Fibroblast of lung (primary cell): ENCODE data around the gene DDTL. TPM values are rescaled to one million over a fixed set of nuclear protein-coding genes. Genes with fewer than 3 reads are reported as not detected.
"Not testable (repeated sequence)": the region's sequence is repeated elsewhere in the genome, so short reads cannot be mapped to it uniquely, and the experiment has no call there.

Experiments used
- DNase-seq, 2 donors: peaks; one replicate each; pipeline versions ENCODE4 v3.0.0 to v3.0.0-alpha.2; 2010; ENCODE audit warnings: low read depth in 2 of 2
- H2AFZ ChIP-seq: 2 replicates; pipeline ENCODE4 v1.5.1; 2012; ENCODE audit warnings: low read length, control low read depth, inconsistent platforms
- H3K27ac ChIP-seq: 2 replicates; pipeline ENCODE4 v1.5.1; 2011; ENCODE audit warnings: low read length, control low read depth; ENCODE audit not compliant: insufficient read depth
- H3K27me3 ChIP-seq: 2 replicates; pipeline ENCODE4 v1.5.1; 2011; ENCODE audit warnings: mild to moderate bottlenecking, low read length; ENCODE audit not compliant: control insufficient read depth, insufficient read depth
- H3K36me3 ChIP-seq: 2 replicates; pipeline ENCODE4 v1.5.1; 2011; ENCODE audit warnings: low read length; ENCODE audit not compliant: control insufficient read depth, insufficient read depth
- H3K4me1 ChIP-seq: 2 replicates; pipeline ENCODE4 v1.5.1; 2011; ENCODE audit warnings: low read length; ENCODE audit not compliant: control insufficient read depth, insufficient read depth; ENCODE audit errors: extremely low read depth
- H3K4me2 ChIP-seq: 2 replicates; pipeline ENCODE4 v1.5.1; 2011; ENCODE audit warnings: low read length, control low read depth; ENCODE audit not compliant: insufficient read depth; ENCODE audit errors: extremely low read depth
- H3K4me3 ChIP-seq, 4 experiments: fragments of 200-600 bp in 1 of 4; sonication (generic) in 1 of 4; replicated peaks in 1 of 4; 2 replicates each; pipeline ENCODE4 v1.5.1; 2011 to 2016; ENCODE audit warnings: low read length in 4 of 4, low read depth in 3 of 4, mild to moderate bottlenecking in 3 of 4, control low read depth in 2 of 4, inconsistent platforms in 1 of 4, mixed read lengths in 1 of 4; ENCODE audit not compliant: insufficient read depth in 1 of 4; ENCODE audit errors: control extremely low read depth in 1 of 4
- H3K79me2 ChIP-seq: 2 replicates; pipeline ENCODE4 v1.5.1; 2012; ENCODE audit warnings: mild to moderate bottlenecking, low read length, inconsistent platforms; ENCODE audit not compliant: control insufficient read depth, insufficient read depth
- H3K9ac ChIP-seq: 2 replicates; pipeline ENCODE4 v1.5.1; 2011; ENCODE audit warnings: mild to moderate bottlenecking, low read length, control low read depth; ENCODE audit not compliant: insufficient read depth
- H3K9me3 ChIP-seq: 2 replicates; pipeline ENCODE4 v1.5.1; 2012; ENCODE audit warnings: low read depth, low read length; ENCODE audit not compliant: control insufficient read depth, insufficient read depth
- H4K20me1 ChIP-seq: 2 replicates; pipeline ENCODE4 v1.5.1; 2011; ENCODE audit warnings: low read length; ENCODE audit not compliant: control insufficient read depth, insufficient read depth; ENCODE audit errors: extremely low read depth
- polyA plus RNA-seq, 2 donors: library from polyadenylated mRNA; depleted of rRNA in 1 of 2; stranded (reverse) in 1 of 2; unstranded in 1 of 2; fragments of >200 nt; gene quantifications; 2 replicates each; pipeline ENCODE4 v1.2.1, GENCODE V29; 2011 to 2012; ENCODE audit warnings: missing spikeins in 1 of 2
- total RNA-seq: library from RNA; depleted of rRNA; stranded (reverse); fragments of >200 nt; gene quantifications from 2 replicates; pipeline ENCODE4 v1.2.1, GENCODE V29; 2014
- TF ChIP-seq, protein P1 (sequence below), 2 donors: IDR thresholded peaks in 1 of 2; conservative IDR thresholded peaks in 1 of 2; 1 replicate in 1 of 2; 2 replicates in 1 of 2; pipeline ENCODE4 v1.5.1; 2011 to 2012; ENCODE audit warnings: low read length in 2 of 2, control low read depth in 1 of 2, inconsistent platforms in 1 of 2, low read depth in 1 of 2, mild to moderate bottlenecking in 1 of 2

The DDTL gene
- total and polyA plus RNA-seq, 2 donors (not counting 1 experiment from before 2014, with no cell fraction given), result 0.51 to 4.1 TPM

DNA sequence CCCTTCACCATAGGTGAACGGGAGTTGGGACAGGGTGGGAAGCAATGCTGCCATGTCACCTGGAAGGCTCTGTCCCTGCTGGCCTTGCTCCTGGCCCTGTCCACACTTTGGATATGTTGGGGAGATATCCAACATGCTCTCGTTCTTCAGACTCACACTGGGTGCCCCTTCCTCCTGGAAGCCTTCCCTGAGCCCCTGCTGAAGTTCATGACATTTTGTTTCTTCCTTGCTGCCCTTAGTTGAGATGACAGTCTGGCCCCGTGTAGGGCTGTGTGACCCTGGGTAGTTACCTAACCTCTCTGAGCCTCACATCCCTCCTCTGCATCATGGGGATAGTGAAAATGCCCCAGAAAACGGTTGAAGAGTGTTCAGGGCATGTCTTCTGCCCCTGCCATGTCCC is 13.2 kb upstream of the DDTL start:
- not testable (repeated sequence) for H3K4me3 ChIP-seq, H2AFZ ChIP-seq, H3K4me2 ChIP-seq, H3K4me1 ChIP-seq, H3K27ac ChIP-seq, H3K79me2 ChIP-seq, H3K9me3 ChIP-seq, H4K20me1 ChIP-seq, DNase-seq, H3K27me3 ChIP-seq, H3K36me3 ChIP-seq, H3K9ac ChIP-seq

DNA sequence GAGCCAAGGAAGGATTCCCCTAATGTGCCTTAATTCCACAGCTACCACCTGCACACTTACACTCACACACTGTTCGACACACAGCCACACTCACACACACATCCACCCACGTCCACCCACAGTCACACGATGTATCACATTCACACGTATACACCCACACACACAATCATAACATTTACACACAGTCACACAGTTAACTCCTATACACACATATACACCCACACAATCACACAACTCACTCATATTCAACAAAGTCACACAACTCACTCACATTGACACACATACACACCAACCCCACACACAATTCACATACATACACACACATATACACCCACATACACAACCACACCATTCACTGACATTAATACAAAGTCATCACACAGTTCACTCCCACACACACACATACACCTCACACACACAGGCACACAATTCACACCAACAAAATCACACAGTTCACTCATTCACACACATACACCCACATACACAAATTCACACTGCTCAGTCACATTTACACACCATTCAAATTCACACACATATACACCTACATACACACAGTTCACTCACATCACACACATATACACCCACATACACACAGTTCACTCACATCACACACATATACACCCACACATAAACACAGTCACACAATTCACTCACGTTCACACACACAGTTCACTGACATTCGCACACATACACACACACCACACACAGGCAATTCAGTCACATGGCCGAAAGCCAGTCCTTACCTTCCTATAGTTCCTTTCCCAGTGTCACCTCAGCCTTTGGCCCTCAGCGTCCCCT is 12.3 kb upstream of the DDTL start:
- H4K20me1 ChIP-seq, H3K4me2 ChIP-seq, H3K27ac ChIP-seq, H3K27me3 ChIP-seq, H3K9ac ChIP-seq, H2AFZ ChIP-seq, H3K4me3 ChIP-seq, H3K9me3 ChIP-seq, H3K79me2 ChIP-seq, H3K36me3 ChIP-seq, H3K4me1 ChIP-seq, DNase-seq: not testable (repeated sequence)

DNA sequence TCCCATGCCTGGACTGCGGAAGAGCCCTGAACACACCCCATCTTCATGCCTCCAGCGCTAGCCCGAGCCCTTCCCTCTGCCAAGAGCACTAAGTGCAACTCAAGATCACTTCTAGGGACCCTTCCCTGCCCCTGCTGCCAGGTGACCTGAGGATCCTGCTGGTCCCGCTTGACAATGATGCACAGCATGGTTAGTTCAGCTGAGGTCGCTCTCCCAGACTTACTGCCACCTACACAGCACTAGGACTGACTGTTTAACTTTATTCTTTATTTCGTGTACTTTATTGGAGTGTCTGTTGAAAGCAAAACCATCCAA is 11.7 kb upstream of the DDTL start:
- not testable (repeated sequence) for H3K27me3 ChIP-seq, DNase-seq, H3K79me2 ChIP-seq, H3K9ac ChIP-seq, H3K9me3 ChIP-seq, H3K4me1 ChIP-seq, H2AFZ ChIP-seq, H3K36me3 ChIP-seq, H3K27ac ChIP-seq, H3K4me2 ChIP-seq, H3K4me3 ChIP-seq, H4K20me1 ChIP-seq

DNA sequence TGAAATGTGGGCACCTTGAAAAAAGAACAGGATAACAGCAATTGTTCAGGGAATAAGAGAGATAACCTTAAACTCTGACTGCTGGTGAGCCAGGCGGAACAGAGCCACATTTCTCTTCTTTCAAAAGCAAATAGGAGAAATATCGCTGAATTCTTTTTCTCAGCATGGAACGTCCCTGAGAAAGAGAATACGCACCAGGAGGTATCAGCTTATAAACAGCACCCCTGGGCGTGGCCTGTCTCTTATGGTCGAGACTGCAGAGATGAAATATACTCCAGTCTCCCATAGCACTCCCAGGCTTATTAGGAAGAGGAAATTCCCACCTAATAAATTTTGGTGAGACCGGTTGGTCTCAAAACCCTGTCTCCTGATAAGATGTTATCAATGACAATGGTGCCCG is 10.8 kb upstream of the DDTL start:
- not testable (repeated sequence) for H4K20me1 ChIP-seq, H3K4me2 ChIP-seq, H3K79me2 ChIP-seq, H2AFZ ChIP-seq, H3K4me1 ChIP-seq, H3K36me3 ChIP-seq, H3K27me3 ChIP-seq, H3K9me3 ChIP-seq, H3K27ac ChIP-seq, DNase-seq, H3K4me3 ChIP-seq, H3K9ac ChIP-seq

DNA sequence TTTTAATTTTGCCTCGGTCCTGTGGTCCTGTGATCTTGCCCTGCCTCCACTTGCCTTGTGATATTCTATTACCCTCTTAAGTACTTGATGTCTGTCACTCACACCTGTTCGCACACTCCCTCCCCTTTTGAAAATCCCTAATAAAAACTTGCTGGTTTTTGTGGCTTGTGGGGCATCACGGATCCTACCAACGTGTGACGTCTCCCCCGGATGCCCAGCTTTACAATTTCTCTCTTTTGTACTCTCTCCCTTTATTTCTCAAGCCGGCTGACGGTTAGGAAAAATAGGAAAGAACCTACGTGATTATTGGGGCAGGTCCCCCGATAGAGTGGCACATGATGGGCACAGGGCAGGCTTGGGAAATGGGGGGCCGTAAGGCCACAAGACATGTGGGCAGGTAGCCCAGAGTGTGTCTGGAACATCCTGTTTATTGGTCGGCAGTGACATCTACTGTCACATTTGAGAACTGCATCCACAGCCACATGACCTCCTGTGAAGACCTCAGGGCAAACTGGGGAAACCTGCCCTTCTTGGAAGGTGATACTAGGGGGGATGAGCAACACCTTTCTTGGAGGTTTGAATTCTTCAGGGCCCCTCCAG is 10.3 kb upstream of the DDTL start:
- H3K36me3 ChIP-seq, H4K20me1 ChIP-seq, H3K27ac ChIP-seq, H3K4me1 ChIP-seq, H3K4me3 ChIP-seq, H3K79me2 ChIP-seq, H3K4me2 ChIP-seq, H3K27me3 ChIP-seq, H2AFZ ChIP-seq, H3K9ac ChIP-seq, H3K9me3 ChIP-seq: not testable (repeated sequence)
- peak; percentile 39 to 59 for DNase-seq
- TF ChIP-seq, protein P1, sequence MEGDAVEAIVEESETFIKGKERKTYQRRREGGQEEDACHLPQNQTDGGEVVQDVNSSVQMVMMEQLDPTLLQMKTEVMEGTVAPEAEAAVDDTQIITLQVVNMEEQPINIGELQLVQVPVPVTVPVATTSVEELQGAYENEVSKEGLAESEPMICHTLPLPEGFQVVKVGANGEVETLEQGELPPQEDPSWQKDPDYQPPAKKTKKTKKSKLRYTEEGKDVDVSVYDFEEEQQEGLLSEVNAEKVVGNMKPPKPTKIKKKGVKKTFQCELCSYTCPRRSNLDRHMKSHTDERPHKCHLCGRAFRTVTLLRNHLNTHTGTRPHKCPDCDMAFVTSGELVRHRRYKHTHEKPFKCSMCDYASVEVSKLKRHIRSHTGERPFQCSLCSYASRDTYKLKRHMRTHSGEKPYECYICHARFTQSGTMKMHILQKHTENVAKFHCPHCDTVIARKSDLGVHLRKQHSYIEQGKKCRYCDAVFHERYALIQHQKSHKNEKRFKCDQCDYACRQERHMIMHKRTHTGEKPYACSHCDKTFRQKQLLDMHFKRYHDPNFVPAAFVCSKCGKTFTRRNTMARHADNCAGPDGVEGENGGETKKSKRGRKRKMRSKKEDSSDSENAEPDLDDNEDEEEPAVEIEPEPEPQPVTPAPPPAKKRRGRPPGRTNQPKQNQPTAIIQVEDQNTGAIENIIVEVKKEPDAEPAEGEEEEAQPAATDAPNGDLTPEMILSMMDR (conservative IDR thresholded peaks at IDR 0.05 in 1 of 2, IDR thresholded peaks at IDR 0.05 in 1 of 2; ENCODE audit: low read depth in 1 of 2, low read length in 2 of 2), result peak; percentile 69 to 75

DNA sequence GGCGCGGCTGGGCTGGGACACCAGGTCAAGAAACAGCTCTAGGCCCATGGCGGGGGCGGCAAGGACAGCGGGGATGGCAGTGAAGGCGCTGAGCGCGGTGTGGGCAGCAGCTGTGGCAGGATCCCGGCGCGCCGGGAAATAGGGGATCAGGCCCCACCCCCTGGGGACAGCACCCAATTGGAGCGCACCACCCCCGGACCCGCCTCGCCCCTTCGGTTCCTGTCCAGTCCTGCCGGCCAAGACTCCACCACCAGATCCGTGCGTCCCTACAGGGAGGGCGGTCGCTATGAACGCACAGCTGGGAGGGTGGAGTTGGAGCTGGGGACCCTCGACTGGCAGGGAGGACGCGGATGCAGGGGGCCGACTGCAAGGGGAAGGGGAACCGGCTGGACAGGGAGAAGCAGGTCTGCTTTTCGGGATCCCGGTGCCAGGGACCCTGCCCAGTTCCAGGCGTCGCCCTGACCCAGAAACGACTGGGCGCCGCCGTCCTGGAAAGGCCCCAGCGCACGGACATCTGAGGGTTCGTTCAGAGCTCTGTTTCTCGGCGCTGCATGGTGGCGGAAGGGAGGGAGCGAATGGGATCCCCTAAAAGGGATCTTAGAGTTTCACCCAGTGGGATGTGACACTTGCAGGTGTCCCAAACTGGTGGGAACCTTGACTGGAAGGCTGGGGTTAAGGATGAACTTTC is 5.5 kb upstream of the DDTL start, which contains the start of gene GSTT2B:
TSS of gene GSTT2B (minus strand) at position 112 of the 688 bp plus-strand sequence. CDS start at position 48, 64 bp downstream.
- H3K4me2 ChIP-seq, H2AFZ ChIP-seq, H3K9me3 ChIP-seq, H3K27me3 ChIP-seq, H3K79me2 ChIP-seq, H4K20me1 ChIP-seq, H3K27ac ChIP-seq, H3K9ac ChIP-seq, H3K36me3 ChIP-seq, DNase-seq, H3K4me1 ChIP-seq: not testable (repeated sequence)
- H3K4me3 ChIP-seq, result peak within 1 kb of the TSS in 1 of 4 experiments; percentile 42
